B cell (primary cell): Measurements from ENCODE around the gene EYA4. TPM values are rescaled to one million over a fixed set of nuclear protein-coding genes. Genes with fewer than 3 reads are reported as not detected.

ENCODE experiments used
- ATAC-seq: fragments of 200-7000 bp; cut with Tn5 transposase; one replicate; pipeline ENCODE4 v1.10.0; 2021; ENCODE audit warnings: low read depth, mild to moderate bottlenecking, moderate number of reproducible peaks, moderate library complexity
- CTCF ChIA-PET: fragments of 350-600 bp; sonication (Branson Sonifier 250); formaldehyde crosslinking; loops from one replicate; lab custom pipeline; 2021; ENCODE audit warnings: antibody characterized with exemption, inconsistent platforms; lab: Charles Lee
- POLR2A ChIA-PET: fragments of 350-600 bp; sonication (Branson Sonifier 250); formaldehyde crosslinking; loops from one replicate; lab custom pipeline; 2021; ENCODE audit warnings: antibody characterized with exemption; lab: Charles Lee
- DNase-seq: peaks from one replicate; pipeline ENCODE4 v3.0.0; 2013
- H2AFZ ChIP-seq: 2 replicates; pipeline ENCODE4 v1.6.1; 2012; ENCODE audit warnings: mild to moderate bottlenecking, low read depth, low read length; ENCODE audit not compliant: insufficient read depth, poor library complexity, severe bottlenecking
- H3K27ac ChIP-seq, 2 donors: 1 replicate in 1 of 2; 2 replicates in 1 of 2; pipeline ENCODE4 v1.5.1; 2012 to 2013; ENCODE audit warnings: low read length in 2 of 2, mild to moderate bottlenecking in 2 of 2, moderate library complexity in 1 of 2
- H3K27me3 ChIP-seq, 4 experiments: fragments of 200-600 bp in 1 of 4; sonication (generic) in 1 of 4; replicated peaks in 1 of 4; 1 replicate in 2 of 4; 2 replicates in 2 of 4; pipeline versions ENCODE4 v1.6.1 to v1.7.0; 2013 to 2016; ENCODE audit warnings: low read length in 3 of 4, mild to moderate bottlenecking in 2 of 4, mixed read lengths in 1 of 4, moderate library complexity in 1 of 4; ENCODE audit not compliant: insufficient read depth in 4 of 4, control insufficient read depth in 3 of 4; ENCODE audit errors: control extremely low read depth in 1 of 4
- H3K36me3 ChIP-seq, 2 experiments: replicated peaks in 1 of 2; 1 replicate in 1 of 2; 2 replicates in 1 of 2; pipeline versions ENCODE4 v1.6.1 to v1.7.1; 2013; ENCODE audit warnings: low read length in 1 of 2; ENCODE audit not compliant: insufficient read depth in 2 of 2, control insufficient read depth in 1 of 2; ENCODE audit errors: control extremely low read depth in 1 of 2, extremely low read depth in 1 of 2
- H3K4me1 ChIP-seq, 2 donors: fragments of 200-600 bp in 1 of 2; sonication (generic) in 1 of 2; 1 replicate in 1 of 2; 2 replicates in 1 of 2; pipeline versions ENCODE4 v1.5.1 to v1.6.1; 2013 to 2017; ENCODE audit warnings: low read length in 2 of 2; ENCODE audit not compliant: control insufficient read depth in 2 of 2, insufficient read depth in 2 of 2
- H3K4me2 ChIP-seq: replicated peaks from 2 replicates; pipeline ENCODE3; 2012; ENCODE audit warnings: mild to moderate bottlenecking, low read depth, low read length; ENCODE audit not compliant: poor library complexity, severe bottlenecking
- H3K4me3 ChIP-seq, 5 experiments: fragments of 200-600 bp in 1 of 5; sonication (generic) in 1 of 5; 1 replicate in 3 of 5; 2 replicates in 2 of 5; pipeline versions ENCODE4 v1.5.1 to v1.7.0; 2011 to 2016; ENCODE audit warnings: low read length in 4 of 5, mild to moderate bottlenecking in 4 of 5, low read depth in 2 of 5, control low read depth in 1 of 5, moderate library complexity in 1 of 5; ENCODE audit not compliant: insufficient read depth in 1 of 5; ENCODE audit errors: control extremely low read depth in 1 of 5, extremely low read depth in 1 of 5
- H3K79me2 ChIP-seq: fragments of 200-600 bp; sonication (generic); one replicate; pipeline ENCODE4 v1.6.0; 2016; ENCODE audit warnings: low read length; ENCODE audit not compliant: control insufficient read depth, insufficient read depth
- H3K9ac ChIP-seq: fragments of 200-600 bp; sonication (generic); 2 replicates; pipeline ENCODE4 v1.6.1; 2017; ENCODE audit warnings: mild to moderate bottlenecking, low read length, moderate library complexity
- H3K9me3 ChIP-seq, 3 donors: one replicate each; pipeline versions ENCODE4 v1.6.1 to v1.7.1; 2013; ENCODE audit warnings: low read length in 2 of 3; ENCODE audit not compliant: control insufficient read depth in 2 of 3, insufficient read depth in 1 of 3; ENCODE audit errors: control extremely low read depth in 1 of 3
- H4K20me1 ChIP-seq: 2 replicates; pipeline ENCODE4 v1.6.0; 2012; ENCODE audit warnings: mild to moderate bottlenecking, low read length; ENCODE audit not compliant: insufficient read depth, control insufficient read depth, poor library complexity, severe bottlenecking
- H3K27ac Mint-ChIP-seq: one replicate; pipeline ENCODE4 v1.8.0; 2021; ENCODE audit warnings: mixed read lengths
- H3K27me3 Mint-ChIP-seq: one replicate; pipeline ENCODE4 v1.8.0; 2021; ENCODE audit warnings: mixed read lengths
- H3K4me1 Mint-ChIP-seq: one replicate; pipeline ENCODE4 v1.8.0; 2021; ENCODE audit warnings: mixed read lengths
- H3K4me3 Mint-ChIP-seq: one replicate; pipeline ENCODE4 v1.8.0; 2021; ENCODE audit warnings: mixed read lengths
- H3K9me3 Mint-ChIP-seq: one replicate; pipeline ENCODE4 v1.8.0; 2022; ENCODE audit warnings: mixed read lengths; ENCODE audit not compliant: insufficient read depth
- EZH2 ChIP-seq: IDR thresholded peaks from 2 replicates; pipeline ENCODE4 v1.6.1; 2012; ENCODE audit warnings: borderline replicate concordance, low read depth, mild to moderate bottlenecking, moderate library complexity, low read length; ENCODE audit not compliant: insufficient read depth, poor library complexity, severe bottlenecking
- WGBS: methylation state at CpG from one replicate; pipeline ENCODE4 v1.1.5; 2013; ENCODE audit warnings: missing lambda C conversion rate; ENCODE audit not compliant: insufficient coverage; 5-methylcytosine and 5-hydroxymethylcytosine counted together
- intact Hi-C: fragments of 100-400 bp; cut with micrococcal nuclease; formaldehyde crosslinking; loops from one replicate; pipeline ENCODE4 v1.10.0; 2022
- polyA plus RNA-seq: library from polyadenylated mRNA; depleted of rRNA; stranded (reverse); fragments of >200 nt; gene quantifications from 2 replicates; pipeline ENCODE4 v1.2.3, GENCODE V29; 2012
- total RNA-seq, 2 donors: library from RNA; stranded (reverse); fragments of 120-200 nt in 1 of 2; gene quantifications; 1 replicate in 1 of 2; 2 replicates in 1 of 2; pipeline versions ENCODE4 v1.2.3 to v1.2.4, GENCODE V29; 2013 to 2022
- TF ChIP-seq, protein P1 (sequence below): fragments of 200-600 bp; IDR thresholded peaks from one replicate; pipeline ENCODE4 v1.8.0; 2022; ENCODE audit warnings: antibody characterized with exemption, mild to moderate bottlenecking

EYA4 gene
- total and polyA plus RNA-seq, 2 donors (not counting 1 experiment from before 2014, with no cell fraction given), result 0.49 TPM; not detected in 1

DNA sequence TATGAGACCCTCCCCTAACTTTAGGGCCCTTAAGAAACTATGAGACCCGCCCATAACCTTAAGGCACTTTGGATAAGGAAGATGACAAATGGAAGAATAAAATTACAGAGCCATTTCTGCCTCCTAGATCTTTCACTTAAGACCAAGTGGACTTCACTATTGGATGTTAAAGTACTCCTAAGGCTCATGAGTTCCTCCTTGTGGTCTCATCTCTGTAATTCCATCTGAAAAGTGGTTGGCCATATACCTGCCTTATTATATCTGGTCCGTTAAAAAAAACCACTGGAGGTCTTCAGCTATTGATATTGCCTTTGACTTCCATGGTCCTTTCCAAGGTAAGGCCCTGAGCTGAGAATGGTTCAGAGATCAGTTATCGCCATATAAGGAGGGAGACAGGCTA, 310.3 kb downstream of the EYA4 start:
- Histone ChIP-seq H3K27me3 (no peaks in the 10 kb centered on the region), H3K9ac (no peak overlapping the region), H3K79me2 (no peaks in the 10 kb centered on the region), H4K20me1 (no peaks in the 10 kb centered on the region), H3K4me3 (no peak overlapping the region), H3K27ac (no peak overlapping the region), H3K9me3 (no peaks in the 10 kb centered on the region), H2AFZ (no peak overlapping the region), H3K4me2 (no peak overlapping the region), H3K36me3 (no peaks in the 10 kb centered on the region), H3K4me1 (no peaks in the 10 kb centered on the region)
- Mint-ChIP-seq H3K4me1 (no peaks in the 10 kb centered on the region), H3K4me3 (no peak overlapping the region), H3K27me3 (no peaks in the 10 kb centered on the region), H3K27ac (no peak overlapping the region), H3K9me3 (no peaks in the 10 kb centered on the region)
- ChIA-PET POLR2A (no interaction called here), CTCF (interaction anchor here (1.5 kb wide), 1 partner anchor 18 kb away, joined by 3 read pairs; no protein-coding TSS in a partner anchor)
- DNase-seq, result no peak
- no peak for TF ChIP-seq EZH2
- TF ChIP-seq, protein P1, sequence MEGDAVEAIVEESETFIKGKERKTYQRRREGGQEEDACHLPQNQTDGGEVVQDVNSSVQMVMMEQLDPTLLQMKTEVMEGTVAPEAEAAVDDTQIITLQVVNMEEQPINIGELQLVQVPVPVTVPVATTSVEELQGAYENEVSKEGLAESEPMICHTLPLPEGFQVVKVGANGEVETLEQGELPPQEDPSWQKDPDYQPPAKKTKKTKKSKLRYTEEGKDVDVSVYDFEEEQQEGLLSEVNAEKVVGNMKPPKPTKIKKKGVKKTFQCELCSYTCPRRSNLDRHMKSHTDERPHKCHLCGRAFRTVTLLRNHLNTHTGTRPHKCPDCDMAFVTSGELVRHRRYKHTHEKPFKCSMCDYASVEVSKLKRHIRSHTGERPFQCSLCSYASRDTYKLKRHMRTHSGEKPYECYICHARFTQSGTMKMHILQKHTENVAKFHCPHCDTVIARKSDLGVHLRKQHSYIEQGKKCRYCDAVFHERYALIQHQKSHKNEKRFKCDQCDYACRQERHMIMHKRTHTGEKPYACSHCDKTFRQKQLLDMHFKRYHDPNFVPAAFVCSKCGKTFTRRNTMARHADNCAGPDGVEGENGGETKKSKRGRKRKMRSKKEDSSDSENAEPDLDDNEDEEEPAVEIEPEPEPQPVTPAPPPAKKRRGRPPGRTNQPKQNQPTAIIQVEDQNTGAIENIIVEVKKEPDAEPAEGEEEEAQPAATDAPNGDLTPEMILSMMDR, result no peak
- intact Hi-C loops, result no loop called here
- ATAC-seq, result no peak
- WGBS, result 100% methylated on average over 1 of the region's 3 CpGs

DNA sequence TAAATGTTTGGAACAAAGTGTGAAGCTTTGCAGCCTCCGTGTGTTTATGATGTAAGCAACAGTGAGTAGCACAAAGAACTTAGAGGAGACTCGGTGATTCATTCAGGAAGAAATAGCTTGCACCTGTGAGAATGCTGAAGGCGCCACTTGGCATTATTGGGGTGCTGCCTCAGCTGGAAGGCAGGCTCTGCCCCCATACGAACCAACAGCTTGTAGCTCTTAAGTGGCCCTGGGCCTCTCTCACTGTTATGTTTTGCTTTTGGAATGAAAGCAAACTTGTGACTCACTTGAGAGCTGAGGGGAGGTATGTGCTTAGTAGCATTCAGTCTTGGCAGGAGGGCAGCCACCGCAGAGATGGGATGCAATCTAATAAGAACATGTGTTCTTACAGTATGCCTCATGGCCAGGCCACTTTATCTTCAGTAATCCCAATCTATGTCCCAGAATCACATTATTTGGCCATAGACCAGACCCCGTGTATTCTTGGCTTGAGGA, 310.7 kb downstream of the EYA4 start:
- ATAC-seq (no peak), DNase-seq (no peak)
- H3K4me2 ChIP-seq, result no peak overlapping the region
- no peak overlapping the region for H3K27ac ChIP-seq
- Mint-ChIP-seq H3K27ac (no peak overlapping the region), H3K4me3 (no peak overlapping the region), H3K9me3 (no peaks in the 10 kb centered on the region), H3K27me3 (no peaks in the 10 kb centered on the region), H3K4me1 (no peaks in the 10 kb centered on the region)
- no peaks in the 10 kb centered on the region for H3K9me3 ChIP-seq
- H4K20me1 ChIP-seq, result no peaks in the 10 kb centered on the region
- WGBS, result 85% methylated on average over 3 of the region's 6 CpGs
- H2AFZ ChIP-seq, result no peak overlapping the region
- CTCF ChIA-PET, result interaction anchor here (1.2 to 1.5 kb wide), 2 partner anchors 17 to 882 kb away, joined by 3 read pairs; no protein-coding TSS in a partner anchor
- no peaks in the 10 kb centered on the region for H3K4me1 ChIP-seq
- intact Hi-C loops, result no loop called here
- POLR2A ChIA-PET, result no interaction called here
- H3K36me3 ChIP-seq, result no peaks in the 10 kb centered on the region
- H3K79me2 ChIP-seq, result no peaks in the 10 kb centered on the region
- no peak for TF ChIP-seq EZH2
- TF ChIP-seq, protein P1, result no peak
- no peaks in the 10 kb centered on the region for H3K27me3 ChIP-seq
- H3K9ac ChIP-seq, result no peak overlapping the region
- H3K4me3 ChIP-seq, result no peak overlapping the region
